Activated T-cell treated with anti-CD3 and anti-CD28 coated beads, Interleukin-2, amount 50 U/mL, for 24 hours (primary cell): ENCODE results near the gene CNOT1.

Experiments
- DNase-seq: peaks from one replicate; pipeline ENCODE4 v3.0.0-alpha.2; 2020
- H3K27ac Mint-ChIP-seq: 2 replicates; pipeline ENCODE4 v1.8.0; 2020; ENCODE audit warnings: mild to moderate bottlenecking, mixed read lengths
- H3K27me3 Mint-ChIP-seq: 2 replicates; pipeline ENCODE4 v1.8.0; 2020; ENCODE audit warnings: mixed read lengths
- H3K36me3 Mint-ChIP-seq: 2 replicates; pipeline ENCODE4 v1.8.0; 2020; ENCODE audit warnings: low read depth, mixed read lengths
- H3K4me1 Mint-ChIP-seq: 2 replicates; pipeline ENCODE4 v1.8.0; 2020; ENCODE audit warnings: low read depth, mixed read lengths
- H3K4me3 Mint-ChIP-seq: 2 replicates; pipeline ENCODE4 v1.8.0; 2020; ENCODE audit warnings: mild to moderate bottlenecking, moderate library complexity, mixed read lengths
- H3K9me3 Mint-ChIP-seq: 2 replicates; pipeline ENCODE4 v1.8.0; 2020; ENCODE audit warnings: mixed read lengths

Gene CNOT1

GRCh38 chr16:58510097-58510775 is 119.4 kb downstream of the CNOT1 start:
- Mint-ChIP-seq H3K4me1 (peaks cover 16% of the 10 kb centered on the region), H3K27me3 (no peaks in the 10 kb centered on the region), H3K36me3 (peaks cover 27% of the 10 kb centered on the region), H3K27ac (peak overlapping the region; percentile 71), H3K4me3 (no peak overlapping the region), H3K9me3 (no peaks in the 10 kb centered on the region)
- peak; percentile 23 for DNase-seq

- peaks cover 21% of the 10 kb centered on the region for H3K36me3 Mint-ChIP-seq
- no peaks in the 10 kb centered on the region for H3K27me3 Mint-ChIP-seq
- no peaks in the 10 kb centered on the region for H3K9me3 Mint-ChIP-seq
- no peak overlapping the region for H3K4me3 Mint-ChIP-seq
- H3K27ac Mint-ChIP-seq, result no peak overlapping the region
- DNase-seq, result peak; percentile 24
- H3K4me1 Mint-ChIP-seq, result peaks cover 9% of the 10 kb centered on the region
Measured at GRCh38 chr16:58509256-58510096, 120.2 kb downstream of the CNOT1 start.

- H3K27ac Mint-ChIP-seq, result no peak overlapping the region
- H3K27me3 Mint-ChIP-seq, result no peaks in the 10 kb centered on the region
- H3K4me3 Mint-ChIP-seq, result no peak overlapping the region
- DNase-seq, result peak; percentile 26
- H3K4me1 Mint-ChIP-seq, result peaks cover 6% of the 10 kb centered on the region
- H3K9me3 Mint-ChIP-seq, result no peaks in the 10 kb centered on the region
- H3K36me3 Mint-ChIP-seq, result peaks cover 19% of the 10 kb centered on the region
Measured at GRCh38 chr16:58508671-58509251, 120.9 kb downstream of the CNOT1 start.

GRCh38 chr16:58507963-58508670 is 121.5 kb downstream of the CNOT1 start:
- H3K27me3 Mint-ChIP-seq, result peaks cover 3% of the 10 kb centered on the region
- no peak for DNase-seq
- H3K36me3 Mint-ChIP-seq, result peaks cover 19% of the 10 kb centered on the region
- H3K9me3 Mint-ChIP-seq, result no peaks in the 10 kb centered on the region
- H3K4me1 Mint-ChIP-seq, result peaks cover 5% of the 10 kb centered on the region
- H3K27ac Mint-ChIP-seq, result peak overlapping the region; percentile 33
- no peak overlapping the region for H3K4me3 Mint-ChIP-seq

GRCh38 chr16:58507195-58507962 is 122.2 kb downstream of the CNOT1 start:
- H3K27me3 Mint-ChIP-seq, result peaks cover 7% of the 10 kb centered on the region

GRCh38 chr16:58506241-58507194 is 123.1 kb downstream of the CNOT1 start:
- DNase-seq, result peak; percentile 23
- Mint-ChIP-seq H3K27me3 (peaks cover 9% of the 10 kb centered on the region), H3K36me3 (peaks cover 8% of the 10 kb centered on the region), H3K9me3 (no peaks in the 10 kb centered on the region), H3K4me1 (peaks cover 2% of the 10 kb centered on the region), H3K27ac (peak overlapping the region; percentile 30), H3K4me3 (no peak overlapping the region)

More at GRCh38 chr16:58507195-58507962, 122.2 kb downstream of the CNOT1 start:
- Mint-ChIP-seq H3K36me3 (peaks cover 16% of the 10 kb centered on the region), H3K4me1 (peaks cover 5% of the 10 kb centered on the region), H3K27ac (no peak overlapping the region), H3K9me3 (no peaks in the 10 kb centered on the region), H3K4me3 (no peak overlapping the region)
- DNase-seq, result no peak

- Mint-ChIP-seq H3K4me1 (peaks cover 12% of the 10 kb centered on the region), H3K9me3 (no peaks in the 10 kb centered on the region), H3K4me3 (no peak overlapping the region), H3K27me3 (peaks cover 24% of the 10 kb centered on the region), H3K36me3 (no peaks in the 10 kb centered on the region), H3K27ac (no peak overlapping the region)
- DNase-seq, result peak; percentile 22
Measured at GRCh38 chr16:58503863-58504688, 125.5 kb downstream of the CNOT1 start.

GRCh38 chr16:58503166-58503862 is 126.3 kb downstream of the CNOT1 start:
- Mint-ChIP-seq H3K27ac (peak overlapping the region; percentile 29), H3K4me1 (peaks cover 12% of the 10 kb centered on the region), H3K27me3 (peaks cover 24% of the 10 kb centered on the region), H3K36me3 (no peaks in the 10 kb centered on the region), H3K9me3 (no peaks in the 10 kb centered on the region), H3K4me3 (no peak overlapping the region)
- DNase-seq, result peak; percentile 27

- H3K4me3 Mint-ChIP-seq, result no peak overlapping the region
- H3K27me3 Mint-ChIP-seq, result peaks cover 24% of the 10 kb centered on the region
- H3K36me3 Mint-ChIP-seq, result no peaks in the 10 kb centered on the region
- DNase-seq, result peak; percentile 26
- peaks cover 12% of the 10 kb centered on the region for H3K4me1 Mint-ChIP-seq
- H3K27ac Mint-ChIP-seq, result no peak overlapping the region
- H3K9me3 Mint-ChIP-seq, result no peaks in the 10 kb centered on the region
Measured at GRCh38 chr16:58502217-58502921, 127.3 kb downstream of the CNOT1 start.

GRCh38 chr16:58501242-58502131 is 128.1 kb downstream of the CNOT1 start:
- peak; percentile 70 for DNase-seq
- Mint-ChIP-seq H3K4me3 (peak overlapping the region; percentile 68), H3K27me3 (peaks cover 24% of the 10 kb centered on the region), H3K27ac (no peak overlapping the region), H3K9me3 (no peaks in the 10 kb centered on the region), H3K36me3 (no peaks in the 10 kb centered on the region), H3K4me1 (peaks cover 15% of the 10 kb centered on the region)
